Hepatic stellate cell (primary cell): ENCODE measurements around the gene TMTC2.

Experiments
- DNase-seq: peaks from one replicate; pipeline ENCODE4 v3.0.0; 2011; ENCODE audit warnings: low spot score

TMTC2 gene

DNA sequence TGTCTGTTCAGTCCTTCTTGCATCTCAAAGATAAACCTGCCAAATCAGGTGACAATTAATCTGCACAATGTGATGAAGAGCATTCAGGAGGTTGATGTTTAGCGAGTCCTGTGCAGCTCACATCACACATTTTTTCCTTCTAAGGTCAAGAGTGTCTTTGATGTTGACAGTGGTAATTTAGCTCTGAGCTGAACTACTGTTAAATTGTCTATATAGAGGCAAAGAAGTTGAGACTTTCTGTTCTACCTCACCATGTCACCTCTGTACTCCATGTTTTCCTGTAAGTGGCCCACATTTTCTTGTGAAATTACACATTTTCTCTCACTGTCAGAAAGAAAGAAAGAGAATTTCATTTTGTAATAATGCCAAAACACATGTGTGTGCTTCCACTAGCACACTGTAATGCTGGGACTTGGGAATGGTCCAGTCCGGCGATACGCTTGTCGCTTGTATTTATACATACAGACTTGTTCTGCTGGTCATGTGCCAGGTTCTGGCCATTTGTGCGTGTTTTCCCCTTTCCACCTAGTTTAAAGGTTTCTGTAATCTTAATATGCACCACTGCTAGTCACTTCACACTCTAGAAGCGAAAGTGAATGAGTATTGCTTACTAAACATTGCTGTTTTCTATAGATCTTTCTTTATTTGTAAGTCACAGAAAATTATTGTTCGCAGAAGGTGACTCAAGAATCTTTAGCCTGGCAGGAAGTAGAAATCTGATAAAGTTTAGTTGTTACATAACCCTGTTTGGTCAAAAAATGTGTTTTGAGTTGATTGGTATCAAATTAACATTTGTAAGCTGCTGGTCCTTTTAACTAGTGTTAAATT lies 328.9 kb downstream of the TMTC2 start:
- DNase-seq: no peak

DNA sequence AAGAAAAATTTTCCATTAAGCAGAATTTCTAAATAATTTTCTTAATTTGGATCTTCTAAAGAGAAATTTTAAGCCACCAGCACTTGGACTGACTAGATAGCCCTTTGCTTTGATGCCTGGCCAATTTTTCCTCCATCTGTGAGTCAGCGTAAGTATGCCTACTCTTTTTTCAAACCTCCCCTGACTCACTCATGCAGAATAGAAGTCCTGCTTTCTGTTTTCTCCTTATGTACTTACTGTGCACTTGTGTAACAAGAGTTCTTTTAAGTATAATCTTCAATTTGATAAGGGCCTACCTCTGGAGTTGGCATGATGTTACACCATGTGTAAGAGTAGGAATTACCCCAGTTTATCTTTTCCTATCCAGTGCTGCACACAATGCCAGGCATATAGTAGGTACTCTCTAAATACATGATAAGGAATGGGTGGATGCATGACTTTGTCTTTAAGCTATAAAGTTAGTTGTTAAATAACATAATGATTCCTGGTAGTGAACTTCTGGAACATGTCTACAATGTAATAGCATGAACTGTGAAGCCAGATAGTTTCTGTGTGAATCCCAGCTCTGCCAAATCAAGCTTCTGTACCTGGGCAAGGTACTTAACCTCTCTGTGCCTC lies 329.6 kb downstream of the TMTC2 start:
- no peak for DNase-seq

DNA sequence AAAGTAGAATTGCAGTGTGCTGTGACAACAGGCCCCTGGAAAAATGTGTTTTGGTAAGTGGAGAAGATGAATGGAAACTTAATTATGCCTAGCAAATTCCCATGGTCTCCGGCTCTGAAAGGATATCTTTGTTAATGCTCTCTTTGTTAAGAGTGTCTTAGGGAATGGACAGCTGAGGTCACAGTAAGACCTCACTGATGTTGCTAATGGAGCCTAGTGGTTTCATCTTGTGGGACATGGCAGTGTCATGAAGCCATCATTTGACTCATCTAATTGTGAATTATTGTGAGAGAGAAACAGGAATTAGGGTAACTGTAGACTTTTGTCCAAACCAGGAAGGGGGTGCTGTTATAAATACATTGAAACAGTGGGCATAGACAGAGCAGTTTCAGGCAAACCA lies 330.3 kb downstream of the TMTC2 start:
- DNase-seq: no peak

DNA sequence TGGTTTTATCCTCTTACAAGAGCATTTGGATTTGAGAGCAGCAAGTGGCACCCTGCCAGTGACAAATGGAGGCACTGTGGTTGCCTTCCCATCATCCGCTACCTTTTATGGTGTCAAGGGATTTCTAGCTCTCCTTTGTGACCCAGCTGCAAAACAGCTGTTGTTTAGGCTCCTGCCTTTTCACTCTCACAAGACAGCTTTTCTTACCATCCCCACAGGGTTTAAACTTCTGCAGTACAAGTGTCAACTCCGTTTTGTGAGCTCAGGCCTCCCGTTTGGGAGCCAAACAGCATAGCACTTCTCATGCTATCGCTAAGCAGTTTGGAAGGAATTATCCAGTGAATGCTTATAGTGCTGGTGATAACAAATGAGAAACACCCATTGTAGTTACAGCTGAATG lies 331.4 kb downstream of the TMTC2 start:
- DNase-seq: no peak

DNA sequence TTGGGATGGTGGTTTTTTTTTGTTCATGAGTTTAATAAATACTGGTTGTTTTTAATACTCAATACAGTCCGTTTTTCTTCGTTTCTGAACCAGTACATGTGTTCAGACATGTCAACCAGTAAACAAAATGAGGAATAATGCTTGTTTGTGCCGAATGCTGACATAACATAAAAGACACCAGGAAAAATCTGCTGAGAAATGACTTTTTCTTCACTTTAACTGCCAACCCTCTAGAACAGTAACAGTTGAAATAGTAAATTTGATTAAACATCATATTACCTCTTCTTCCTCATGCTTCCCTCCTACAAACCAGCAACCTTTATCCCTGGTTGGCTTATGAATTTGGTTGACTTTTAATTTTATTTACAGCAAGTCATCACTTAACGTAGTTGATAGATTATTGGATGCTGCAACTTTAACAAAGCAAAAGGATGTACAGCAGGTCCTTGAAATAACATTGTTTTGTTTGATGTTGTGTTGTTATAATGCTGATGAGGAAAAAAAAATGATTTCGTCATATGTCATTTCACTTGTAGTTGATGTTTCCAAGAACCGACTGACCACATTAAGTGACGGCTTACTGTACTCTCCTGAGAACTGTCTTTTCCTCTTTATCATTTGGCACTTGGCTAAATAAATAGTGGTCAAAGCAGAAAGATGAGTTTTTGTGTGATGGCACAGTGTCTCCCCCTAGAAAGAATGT lies 340.5 kb downstream of the TMTC2 start:
- DNase-seq: no peak

DNA sequence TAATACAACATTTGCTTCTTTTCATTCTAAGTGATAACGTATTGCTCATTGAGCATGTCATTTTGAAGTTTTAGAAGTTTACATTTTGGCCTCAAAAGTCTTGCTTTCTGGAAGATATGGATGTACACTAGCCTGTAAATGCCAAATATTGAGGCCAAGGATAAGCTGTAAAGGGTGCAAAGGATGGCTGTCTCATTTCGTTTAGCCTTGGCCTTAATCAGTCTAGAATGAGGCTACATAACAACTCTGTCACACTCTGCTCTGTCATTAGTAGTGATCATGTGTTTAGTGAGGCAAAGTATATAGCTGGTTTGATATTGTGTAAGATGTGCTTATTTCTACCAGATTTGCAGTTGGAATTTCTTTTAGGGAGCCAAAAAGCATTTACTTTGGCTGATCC lies 344.5 kb downstream of the TMTC2 start:
- DNase-seq: no peak

DNA sequence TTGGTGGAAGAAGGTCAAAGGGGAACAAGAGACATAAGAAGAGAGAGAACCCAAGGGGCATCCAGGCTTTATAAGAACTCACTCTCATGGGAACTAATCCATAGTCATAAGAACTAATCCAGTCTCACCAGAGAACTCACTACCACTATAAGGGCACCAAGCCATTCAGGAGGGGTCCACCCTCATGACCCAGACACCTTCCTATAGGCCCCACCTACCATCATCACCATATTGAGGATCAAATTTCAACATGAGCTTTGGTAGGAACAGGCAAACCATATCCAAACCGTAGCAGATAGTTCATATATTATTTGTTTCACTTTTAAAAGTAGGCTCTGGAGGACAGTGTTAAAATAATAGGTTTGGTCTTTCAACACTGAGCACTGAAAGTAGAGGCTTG lies 350.1 kb downstream of the TMTC2 start:
- DNase-seq: no peak

DNA sequence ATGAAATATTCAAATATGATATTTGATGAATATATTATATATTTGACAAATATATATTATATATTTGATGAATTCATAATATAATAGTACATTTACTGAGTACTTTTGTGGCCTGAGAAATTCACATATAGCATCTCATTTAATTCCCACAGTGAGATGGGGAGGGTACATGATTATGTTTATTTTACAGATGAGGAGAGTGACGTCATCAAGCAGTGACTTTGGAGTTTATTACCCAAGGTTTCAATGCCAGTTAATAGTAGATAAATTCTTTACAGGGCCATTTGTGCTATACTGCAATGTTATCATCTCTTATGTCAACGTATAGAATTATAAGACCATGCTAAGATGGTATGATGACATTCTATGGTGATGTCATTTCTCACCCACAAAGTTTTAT lies 352.7 kb downstream of the TMTC2 start:
- DNase-seq: no peak

DNA sequence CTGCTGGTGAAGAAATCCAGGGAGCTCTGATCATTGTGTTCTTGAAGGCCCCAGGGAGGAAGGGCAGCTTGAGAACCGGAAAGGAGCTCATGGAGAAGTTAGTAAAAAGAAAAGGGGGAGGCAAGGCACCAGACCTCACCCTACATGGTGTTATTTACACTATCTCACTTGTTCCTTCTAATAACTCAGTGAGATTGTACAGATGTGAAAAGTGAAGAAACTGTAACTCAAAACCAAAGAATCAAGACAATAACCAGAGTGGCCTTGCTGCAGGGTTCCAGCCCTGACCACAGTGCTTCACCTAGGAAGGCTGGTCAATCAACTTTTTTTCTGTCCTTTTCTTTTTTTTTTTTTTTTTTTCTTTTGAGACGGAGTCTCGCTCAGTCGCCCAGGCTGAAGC lies 353.6 kb downstream of the TMTC2 start:
- DNase-seq: no peak

DNA sequence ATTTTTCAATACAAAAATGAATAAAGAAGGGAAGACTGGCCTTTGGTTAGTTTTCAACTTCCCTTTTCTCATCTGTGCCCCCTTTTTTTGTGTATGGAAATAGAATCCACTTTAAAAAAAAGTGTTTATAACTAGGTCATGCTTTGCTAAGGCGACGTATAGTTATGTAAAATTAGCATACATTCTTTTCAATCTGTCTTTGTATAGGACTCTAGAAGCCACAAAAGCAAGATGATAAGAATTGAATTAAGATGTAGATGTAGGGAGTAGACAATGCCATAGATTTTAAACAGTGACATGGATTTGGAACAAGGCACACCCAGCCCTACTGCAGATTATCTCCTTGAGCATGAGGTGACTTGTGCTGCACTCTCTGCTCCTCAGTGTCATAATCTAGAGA lies 354.3 kb downstream of the TMTC2 start:
- DNase-seq: no peak

DNA sequence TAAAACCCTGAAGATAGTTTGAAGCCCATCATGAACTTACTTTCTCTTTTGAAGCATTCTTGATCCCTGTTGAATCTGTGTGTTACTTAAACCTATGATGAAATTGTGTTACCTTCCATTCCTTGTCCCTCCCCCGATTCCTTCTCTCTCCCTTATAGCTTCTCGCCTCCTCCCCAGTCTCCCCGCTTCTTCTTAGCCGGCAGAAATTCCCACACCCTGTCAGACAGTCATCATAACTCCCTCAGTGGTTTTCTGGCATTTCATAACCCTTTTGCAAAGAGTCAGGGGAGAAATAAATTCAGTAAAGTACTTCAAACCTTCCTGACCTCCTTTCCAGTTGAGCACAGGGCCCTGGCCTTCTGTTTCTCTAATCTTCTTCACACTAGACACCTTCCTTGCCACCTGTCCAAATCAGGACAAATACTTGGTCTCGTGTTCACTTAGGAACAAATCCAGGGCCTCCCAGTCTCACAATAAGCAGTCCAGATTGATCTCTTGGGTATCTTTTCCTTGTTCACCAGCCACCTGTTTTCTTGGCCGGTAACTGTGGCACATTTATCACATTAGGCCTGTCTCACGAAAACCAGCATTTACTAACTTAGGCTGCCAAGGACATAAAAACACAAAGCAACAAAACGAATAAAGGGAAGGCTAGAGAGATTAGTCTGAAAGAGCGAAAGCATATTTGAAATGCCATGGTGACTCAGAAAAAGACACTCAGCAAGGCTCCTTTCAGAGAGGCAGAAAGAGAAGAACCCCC lies 355.9 kb downstream of the TMTC2 start:
- DNase-seq: no peak

DNA sequence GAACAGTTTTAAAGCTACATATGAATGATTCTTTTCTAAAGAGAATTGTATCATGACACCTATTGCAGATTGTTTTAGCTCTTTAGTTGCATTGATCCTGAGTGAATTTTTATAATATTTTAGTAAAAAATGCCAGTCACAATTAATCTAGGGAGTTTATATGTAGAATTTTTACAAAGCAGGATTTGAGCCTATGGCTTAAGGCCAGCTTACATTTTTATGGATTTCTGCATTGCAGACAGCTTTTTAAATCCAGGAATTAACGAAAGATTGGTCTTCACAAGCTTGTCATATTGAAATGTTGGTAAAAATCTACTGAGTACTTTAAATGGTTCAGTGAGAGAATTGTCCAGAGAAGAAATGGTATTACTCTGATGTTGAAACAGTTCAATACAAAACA lies 358.0 kb downstream of the TMTC2 start:
- DNase-seq: no peak

DNA sequence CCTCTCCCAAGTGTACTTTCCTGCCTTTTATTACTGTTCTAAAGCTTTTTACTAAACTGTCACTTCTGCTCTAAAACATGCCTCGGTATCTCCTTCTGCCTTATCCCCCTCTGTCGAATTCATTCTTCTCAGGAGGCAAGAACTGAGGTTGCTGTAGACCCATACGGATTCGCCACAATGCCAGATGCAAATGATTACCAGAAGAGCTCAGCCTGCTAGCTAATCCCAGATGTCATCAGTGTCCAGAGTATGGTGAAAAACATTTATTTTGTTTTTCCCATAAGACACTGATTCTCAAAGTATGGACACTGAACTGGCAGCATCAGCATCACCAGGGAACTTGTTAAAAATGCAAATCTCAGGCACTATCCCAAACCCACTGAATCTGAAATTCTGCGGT lies 359.3 kb downstream of the TMTC2 start:
- no peak for DNase-seq

DNA sequence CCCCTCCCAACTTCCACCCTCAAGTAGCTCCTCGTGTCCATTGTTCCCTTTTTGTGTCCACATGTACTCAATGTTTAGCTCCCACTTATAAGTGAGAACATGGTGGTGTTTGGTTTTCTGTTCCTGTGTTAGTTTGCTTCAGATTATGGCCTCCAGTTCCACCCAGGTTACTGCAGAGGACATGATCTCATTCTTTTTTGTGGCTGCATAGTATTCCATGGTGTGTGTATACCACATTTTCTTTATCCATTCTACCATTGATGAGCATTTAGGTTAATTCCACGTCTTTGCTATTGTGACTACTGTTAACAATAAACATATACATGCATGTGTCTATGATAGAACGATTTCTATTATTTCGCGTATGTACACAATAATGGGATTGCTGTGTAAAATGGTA lies 362.6 kb downstream of the TMTC2 start:
- no peak for DNase-seq

DNA sequence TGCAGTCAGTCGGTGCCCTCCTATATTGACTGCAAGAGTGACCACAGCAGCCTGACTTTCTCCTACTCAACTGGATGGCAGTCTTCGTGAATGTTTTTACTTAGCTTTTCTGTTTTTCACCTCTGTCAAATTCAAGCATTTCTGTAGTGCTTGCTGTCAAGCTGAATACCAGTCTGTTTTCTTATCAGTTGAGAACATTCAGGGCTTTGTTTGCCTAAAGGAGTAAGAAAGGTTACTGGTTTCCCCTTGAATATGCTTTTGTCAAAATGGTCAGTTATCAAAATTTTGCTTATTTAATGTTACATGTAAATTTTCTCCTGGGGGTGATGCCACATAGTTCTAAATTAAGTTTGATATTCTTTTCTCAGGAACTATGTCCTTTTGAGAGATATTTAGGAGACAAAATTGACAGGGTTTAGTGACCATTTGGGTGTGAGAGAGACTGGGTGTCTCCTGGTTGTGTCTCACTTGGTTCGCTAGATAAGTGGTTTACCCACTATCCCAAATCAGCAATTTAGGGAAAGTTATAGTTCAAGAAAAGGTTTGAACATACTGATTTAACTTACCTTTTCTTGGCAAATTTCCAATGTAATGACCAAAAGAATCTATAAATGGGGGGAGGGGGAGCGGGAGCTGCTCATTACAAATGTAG lies 366.3 kb downstream of the TMTC2 start:
- DNase-seq: no peak

DNA sequence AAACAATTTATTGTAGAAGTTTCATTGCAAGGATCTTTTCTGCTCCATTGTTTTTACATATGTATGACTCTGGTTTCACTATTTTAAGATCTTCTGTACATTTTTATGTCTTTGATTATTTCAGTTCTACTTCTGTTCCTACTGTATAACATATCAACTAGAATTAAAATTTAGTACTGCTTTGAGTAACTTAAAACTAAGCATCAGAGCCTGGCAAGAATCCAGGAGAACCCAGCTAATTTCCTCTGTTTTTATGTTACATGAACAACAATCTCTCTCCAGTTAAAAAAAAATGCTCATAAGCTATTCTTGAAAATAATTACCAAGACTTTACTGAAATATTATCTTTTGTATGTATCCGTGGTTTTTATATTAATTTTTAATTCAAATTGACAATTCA lies 370.7 kb downstream of the TMTC2 start:
- DNase-seq: no peak

DNA sequence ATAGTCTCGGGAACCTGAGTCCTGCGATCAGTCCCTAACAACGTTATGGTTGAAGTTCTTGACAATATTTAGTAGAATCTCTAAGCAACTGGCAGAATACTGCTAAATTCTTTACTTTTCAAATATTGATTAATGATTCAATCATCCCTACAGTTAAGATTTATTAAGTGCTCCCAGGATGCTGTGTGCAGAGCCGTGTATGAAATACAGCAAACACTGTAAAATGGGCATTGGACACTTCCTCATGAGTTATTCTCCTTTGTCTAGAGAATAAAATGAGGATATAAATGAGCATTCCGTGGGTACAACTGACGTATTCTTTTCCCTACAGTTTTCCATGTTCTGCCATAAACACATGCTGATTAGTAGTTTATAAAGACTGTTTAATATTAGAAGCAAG lies 372.4 kb downstream of the TMTC2 start:
- no peak for DNase-seq

DNA sequence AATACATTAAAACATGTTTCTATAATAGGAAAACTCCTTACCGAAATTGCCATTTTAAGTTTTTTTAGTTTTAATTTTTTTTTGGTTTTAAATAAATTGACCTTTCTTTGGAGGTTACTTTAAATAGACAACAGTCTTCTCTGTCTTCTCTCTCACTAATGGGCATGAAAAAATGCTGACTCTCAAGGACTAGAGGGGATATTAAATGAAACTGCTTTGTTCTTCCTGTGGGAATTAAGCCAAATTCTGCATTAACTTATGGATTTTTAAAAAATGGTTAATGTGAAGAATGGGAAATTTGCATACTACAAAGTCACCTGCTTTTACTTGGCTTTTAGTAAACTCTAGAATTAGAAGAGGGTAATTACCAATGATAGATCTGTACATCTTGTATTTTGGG lies 378.9 kb downstream of the TMTC2 start:
- DNase-seq: no peak

DNA sequence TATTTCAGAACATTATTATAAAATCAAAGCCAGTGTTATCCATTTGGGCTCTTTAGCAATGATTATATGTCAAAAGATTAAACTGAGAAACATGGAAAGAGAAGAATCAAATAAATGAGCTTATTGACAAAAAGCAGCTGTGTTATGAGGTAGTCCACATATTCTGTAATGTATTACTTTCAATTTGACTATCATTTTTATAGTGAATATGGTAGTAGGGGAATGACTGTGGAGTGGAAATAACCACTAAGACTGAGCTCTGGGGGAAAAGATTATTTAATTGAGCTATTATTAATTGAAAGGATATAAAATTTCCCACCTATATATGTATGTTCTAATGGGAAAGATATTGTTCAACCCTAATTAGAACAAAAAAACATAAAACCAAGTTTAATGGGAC lies 381.3 kb downstream of the TMTC2 start:
- no peak for DNase-seq

DNA sequence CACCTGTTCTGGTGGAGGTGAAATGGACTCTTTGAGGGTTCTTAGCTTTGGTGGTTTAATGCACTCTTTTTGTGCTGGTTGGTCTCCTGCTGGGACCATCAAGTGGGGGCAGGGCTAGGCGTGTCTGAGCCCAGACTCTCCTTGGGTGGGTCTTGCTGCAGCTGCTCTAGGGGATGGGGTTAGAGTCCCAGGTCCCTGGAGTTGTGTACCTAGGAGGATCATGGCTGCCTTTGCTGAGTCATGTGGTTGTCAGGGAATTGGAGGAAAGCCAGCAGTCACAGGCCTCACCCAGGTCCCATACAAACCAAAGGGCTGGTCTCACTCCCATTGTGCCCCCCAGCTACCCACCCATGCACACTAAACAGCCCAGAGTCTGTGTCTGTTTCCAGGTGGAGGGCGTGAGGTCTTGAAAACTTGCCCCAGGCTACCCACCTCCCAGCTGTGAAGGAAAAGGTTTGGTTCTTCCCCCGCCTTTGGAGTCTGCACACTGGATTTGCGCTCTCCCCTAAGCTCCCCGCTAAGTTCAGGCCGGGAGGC lies 387.7 kb downstream of the TMTC2 start:
- no peak for DNase-seq

DNA sequence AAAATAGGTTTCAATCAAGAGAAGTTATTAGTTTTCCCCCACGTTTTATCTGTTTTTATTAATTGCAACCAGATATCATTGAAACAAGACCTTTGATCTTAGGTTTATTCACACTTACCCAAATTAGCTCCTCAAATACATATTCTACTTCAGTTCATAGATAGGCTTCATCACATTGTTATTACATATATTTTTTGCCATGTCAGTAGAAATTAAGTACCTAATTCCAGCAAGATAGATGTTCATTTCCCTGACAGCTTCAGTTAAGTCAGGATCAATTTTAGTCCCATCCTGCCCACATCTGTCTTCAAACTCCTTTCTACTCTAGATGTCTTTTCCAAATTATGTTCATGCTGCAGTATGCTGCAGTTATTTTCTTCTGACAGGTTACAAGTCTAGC lies 388.8 kb downstream of the TMTC2 start:
- no peak for DNase-seq

DNA sequence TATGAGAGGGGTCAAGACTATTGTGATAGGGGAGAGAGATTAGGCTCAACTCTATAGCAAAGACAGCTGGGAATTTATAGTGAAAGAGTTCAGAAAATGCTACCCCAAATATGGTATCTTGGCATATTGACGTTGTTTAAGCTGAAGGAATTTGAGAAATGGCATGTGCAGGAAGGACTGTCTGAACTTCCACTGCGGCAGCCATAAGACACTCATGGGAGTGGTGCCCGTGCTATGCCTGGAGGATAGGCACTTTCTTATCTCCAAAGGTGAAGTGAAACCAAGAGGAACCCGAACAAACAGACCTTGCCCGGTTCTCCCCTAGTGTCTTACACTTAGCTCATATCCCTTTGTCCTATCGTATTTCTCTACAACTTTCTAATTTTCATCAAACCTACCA lies 390.3 kb downstream of the TMTC2 start:
- DNase-seq: no peak
